HG03025 (cell line): Measurements from ENCODE around the gene FUT8.

Source experiments
- ATAC-seq: cut with Tn5 transposase; IDR thresholded peaks from one replicate; pipeline ENCODE4 v1.9.1; 2021; ENCODE audit warnings: mild to moderate bottlenecking, moderate library complexity; ENCODE audit not compliant: unreplicated experiment, low FRiP score

The FUT8 gene

DNA sequence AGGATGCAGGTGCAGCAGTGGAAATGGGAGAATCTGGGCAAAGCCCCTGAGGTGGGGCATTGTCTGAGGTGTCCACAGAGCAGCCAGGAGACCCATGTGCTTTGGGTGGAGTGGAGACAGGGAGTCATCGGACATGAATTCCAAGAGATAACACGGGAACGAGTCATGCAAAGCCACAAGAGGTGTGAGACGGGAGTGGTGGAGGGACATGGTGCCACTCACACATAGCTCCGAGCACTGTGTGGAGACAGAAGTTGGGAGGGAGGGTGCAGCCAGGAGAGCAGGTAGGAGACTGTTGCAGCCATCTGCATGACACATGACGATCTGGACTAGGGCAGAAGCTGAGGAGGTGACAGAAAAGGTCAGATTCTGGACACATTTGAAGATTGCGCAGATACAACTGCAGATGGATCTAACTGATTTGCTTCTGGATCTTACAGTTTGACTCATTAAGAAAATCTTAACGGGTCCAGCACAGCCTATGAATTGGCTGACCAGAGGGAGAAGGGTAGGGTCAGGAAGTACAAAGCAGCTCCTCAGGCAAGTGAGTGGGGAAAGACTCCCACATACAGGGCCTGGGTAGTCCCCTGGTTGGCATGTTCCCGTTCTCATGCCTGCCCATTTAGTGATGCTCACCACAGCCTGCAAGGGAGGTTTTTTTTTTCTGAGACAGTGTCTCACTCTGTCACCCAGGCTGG lies 379.8 kb downstream of the FUT8 start:
- ATAC-seq = no peak
